Suprapubic skin (tissue), 4 donors: ENCODE measurements around the gene WFIKKN1.

Experiments used
- POLR2A ChIP-seq, 2 donors: fragments of 450-650 bp; IDR thresholded peaks; one replicate each; pipeline ENCODE4 v1.6.1; 2017; ENCODE audit warnings: antibody characterized with exemption in 2 of 2, mild to moderate bottlenecking in 2 of 2, moderate library complexity in 2 of 2
- POLR2AphosphoS5 ChIP-seq, 3 donors: sonication (generic); formaldehyde crosslinking; IDR thresholded peaks; one replicate each; pipeline ENCODE4 v1.6.1; 2017; ENCODE audit warnings: antibody characterized with exemption in 3 of 3
- TF ChIP-seq, protein P1 (sequence below), 2 donors: fragments of 200-600 bp in 1 of 2; fragments of 450-650 bp in 1 of 2; sonication (generic) in 1 of 2; IDR thresholded peaks; one replicate each; pipeline ENCODE4 v1.5.1; 2016 to 2019; ENCODE audit warnings: antibody characterized with exemption in 2 of 2, mild to moderate bottlenecking in 1 of 2, moderate library complexity in 1 of 2

DNA sequence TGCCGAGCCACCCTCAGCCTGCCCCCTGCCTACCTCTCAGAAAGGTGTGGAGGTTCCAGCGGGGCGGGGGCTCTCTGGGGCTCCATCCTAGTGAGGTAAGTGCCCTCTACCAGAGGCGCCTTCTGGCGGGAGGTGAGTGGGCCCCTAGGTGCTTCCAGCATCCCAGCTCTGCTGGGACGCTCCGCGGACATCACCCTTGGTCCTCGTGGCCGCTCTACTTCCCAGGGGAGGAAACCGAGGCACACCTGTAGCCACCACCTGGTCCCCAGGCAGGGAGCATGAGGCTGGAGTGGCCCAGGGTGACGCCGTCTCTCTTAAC is 12.2 kb downstream of the WFIKKN1 start:
- TF ChIP-seq, protein P1, sequence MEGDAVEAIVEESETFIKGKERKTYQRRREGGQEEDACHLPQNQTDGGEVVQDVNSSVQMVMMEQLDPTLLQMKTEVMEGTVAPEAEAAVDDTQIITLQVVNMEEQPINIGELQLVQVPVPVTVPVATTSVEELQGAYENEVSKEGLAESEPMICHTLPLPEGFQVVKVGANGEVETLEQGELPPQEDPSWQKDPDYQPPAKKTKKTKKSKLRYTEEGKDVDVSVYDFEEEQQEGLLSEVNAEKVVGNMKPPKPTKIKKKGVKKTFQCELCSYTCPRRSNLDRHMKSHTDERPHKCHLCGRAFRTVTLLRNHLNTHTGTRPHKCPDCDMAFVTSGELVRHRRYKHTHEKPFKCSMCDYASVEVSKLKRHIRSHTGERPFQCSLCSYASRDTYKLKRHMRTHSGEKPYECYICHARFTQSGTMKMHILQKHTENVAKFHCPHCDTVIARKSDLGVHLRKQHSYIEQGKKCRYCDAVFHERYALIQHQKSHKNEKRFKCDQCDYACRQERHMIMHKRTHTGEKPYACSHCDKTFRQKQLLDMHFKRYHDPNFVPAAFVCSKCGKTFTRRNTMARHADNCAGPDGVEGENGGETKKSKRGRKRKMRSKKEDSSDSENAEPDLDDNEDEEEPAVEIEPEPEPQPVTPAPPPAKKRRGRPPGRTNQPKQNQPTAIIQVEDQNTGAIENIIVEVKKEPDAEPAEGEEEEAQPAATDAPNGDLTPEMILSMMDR (IDR thresholded peaks at IDR 0.05), result no peak
- no peak for TF ChIP-seq POLR2AphosphoS5 (IDR thresholded peaks at IDR 0.05)
- no peak for TF ChIP-seq POLR2A (IDR thresholded peaks at IDR 0.05)
